C1 segment of cervical spinal cord (tissue), 14 donors: Measurements from ENCODE around the gene PLGRKT.
A peak's percentile ranks its signal among the peaks of the same experiment; 100 is the strongest.
"Not testable (repeated sequence)": the region's sequence is repeated elsewhere in the genome, so short reads cannot be mapped to it uniquely, and the experiment has no call there.

ENCODE experiments used
- DNase-seq, 14 donors: peaks; one replicate each; lab custom pipeline; 2025; lab: John Stamatoyannopoulos, UW

PLGRKT gene, protein sequence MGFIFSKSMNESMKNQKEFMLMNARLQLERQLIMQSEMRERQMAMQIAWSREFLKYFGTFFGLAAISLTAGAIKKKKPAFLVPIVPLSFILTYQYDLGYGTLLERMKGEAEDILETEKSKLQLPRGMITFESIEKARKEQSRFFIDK

DNA sequence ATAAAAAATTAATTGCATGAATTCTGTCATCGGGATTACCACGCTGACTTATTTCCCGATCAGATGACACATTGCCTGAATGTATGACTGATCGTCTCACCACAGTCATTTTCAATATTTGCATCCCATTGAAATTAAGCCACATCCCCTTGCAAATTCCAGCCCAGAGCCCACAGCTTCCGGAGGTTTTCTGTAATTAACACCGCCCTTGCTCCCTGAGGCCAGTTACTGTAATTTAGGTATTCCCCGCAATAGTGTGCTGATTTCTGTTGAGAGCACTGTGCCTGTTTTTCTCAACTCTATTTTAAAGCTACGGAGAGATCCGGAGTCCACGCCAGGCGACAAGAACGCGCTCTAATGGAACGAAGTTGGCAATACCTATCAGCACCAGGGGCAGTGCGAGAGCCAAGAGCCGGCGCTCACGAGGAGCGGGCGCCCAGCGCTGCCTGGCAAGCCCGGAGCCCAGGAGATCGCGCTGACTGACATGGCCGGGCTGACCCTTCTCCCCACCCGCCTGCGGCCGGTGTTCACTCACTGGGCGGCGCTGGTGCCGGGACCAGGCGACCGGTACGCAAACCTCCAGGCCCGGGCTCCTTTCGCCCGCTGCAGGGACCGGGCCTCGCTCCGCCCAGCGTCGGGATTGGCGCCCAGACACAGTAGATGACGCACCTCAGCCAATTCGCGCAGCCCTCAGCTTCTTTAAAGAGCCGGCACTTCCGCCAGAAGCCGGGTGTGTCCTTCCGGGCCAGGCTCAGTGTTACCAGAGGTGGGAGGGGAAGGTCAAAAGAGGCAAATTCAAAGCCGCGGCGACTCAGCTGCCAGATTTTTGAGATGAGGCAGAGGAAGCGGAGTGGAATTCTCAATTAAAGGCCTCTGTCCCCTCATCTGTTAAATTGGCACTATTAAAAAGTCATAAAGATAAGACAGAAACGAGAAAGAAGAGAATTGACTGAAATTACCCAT lies at the start of gene PLGRKT:
TSS of gene PLGRKT (minus strand) at position 672 of the 963 bp plus-strand sequence. CDS start 5,948 bp downstream, outside the sequence.
- DNase-seq = peak; percentile 73 to 97 (median 93)

DNA sequence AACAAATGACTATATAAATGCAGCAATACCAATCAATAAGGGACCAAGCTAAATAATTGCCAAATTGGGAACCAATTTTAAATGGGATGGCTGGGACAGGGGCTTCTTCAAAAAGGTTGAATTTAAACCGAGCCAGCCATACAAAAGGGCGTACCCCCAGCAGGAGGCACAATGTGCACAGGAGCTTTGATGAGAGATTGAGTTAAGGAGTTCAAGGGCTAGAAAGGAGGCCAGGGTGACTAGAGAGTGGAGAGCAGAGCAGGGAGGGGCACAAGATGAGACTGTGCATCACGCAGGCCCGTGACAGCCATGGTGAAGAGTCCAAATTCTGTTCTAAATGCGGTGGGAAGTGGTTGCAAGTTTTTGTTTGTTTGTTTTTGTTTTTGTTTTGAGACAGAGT lies 49.3 kb upstream of the PLGRKT start:
- no peak for DNase-seq

- no peak for DNase-seq
These were observed 47.8 kb upstream of the PLGRKT start for GRCh38 chr9:5485378-5486085.

GRCh38 chr9:5483306-5483705 lies 45.6 kb upstream of the PLGRKT start:
- DNase-seq = no peak

GRCh38 chr9:5482194-5482593 lies 44.5 kb upstream of the PLGRKT start:
- DNase-seq = no peak

- no peak for DNase-seq
These were observed 43.8 kb upstream of the PLGRKT start for GRCh38 chr9:5481322-5482040.

- no peak for DNase-seq
These were observed 43.2 kb upstream of the PLGRKT start for GRCh38 chr9:5480919-5481318.

- no peak for DNase-seq
These were observed 42.4 kb upstream of the PLGRKT start for GRCh38 chr9:5479994-5480694.

GRCh38 chr9:5478206-5478605 lies 40.5 kb upstream of the PLGRKT start:
- DNase-seq = no peak

DNA sequence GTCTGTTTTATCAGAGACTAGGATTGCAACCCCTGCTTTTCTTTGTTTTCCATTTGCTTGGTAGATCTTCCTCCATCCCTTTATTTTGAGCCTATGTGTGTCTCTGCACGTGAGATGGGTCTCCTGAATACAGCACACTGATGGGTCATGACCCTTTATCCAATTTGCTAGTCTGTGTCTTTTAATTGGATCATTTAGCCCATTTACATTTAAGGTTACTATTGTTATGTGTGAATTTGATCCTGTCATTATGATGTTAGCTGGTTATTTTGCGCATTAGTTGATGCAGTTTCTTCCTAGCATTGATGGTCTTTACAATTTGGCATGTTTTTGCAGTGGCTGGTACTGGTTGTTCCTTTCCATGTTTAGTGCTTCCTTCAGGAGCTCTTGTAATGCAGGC lies 37.9 kb upstream of the PLGRKT start:
- DNase-seq = not testable (repeated sequence)

GRCh38 chr9:5470816-5471215 lies 33.1 kb upstream of the PLGRKT start:
- DNase-seq = no peak

- DNase-seq = no peak
These were observed 32.4 kb upstream of the PLGRKT start for GRCh38 chr9:5470122-5470521.

DNA sequence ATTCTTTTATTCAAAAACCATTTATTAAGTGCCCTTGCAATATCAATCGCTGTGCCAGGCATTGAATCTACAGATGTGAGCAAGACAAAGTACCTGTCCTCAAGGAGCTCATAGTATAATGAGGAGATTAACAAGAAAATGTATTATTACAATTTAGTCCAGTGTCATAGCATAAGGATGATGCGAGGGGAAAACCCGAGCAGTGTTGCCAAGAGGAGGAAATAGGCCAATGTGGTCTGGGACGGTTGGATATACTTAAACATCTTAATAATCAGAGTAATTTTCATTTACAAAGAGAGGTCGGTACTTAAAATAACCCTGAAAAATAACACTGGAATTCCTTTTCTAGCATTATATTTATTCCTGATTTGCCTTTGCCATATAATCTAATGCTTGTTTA lies 31.1 kb upstream of the PLGRKT start:
- DNase-seq = no peak

DNA sequence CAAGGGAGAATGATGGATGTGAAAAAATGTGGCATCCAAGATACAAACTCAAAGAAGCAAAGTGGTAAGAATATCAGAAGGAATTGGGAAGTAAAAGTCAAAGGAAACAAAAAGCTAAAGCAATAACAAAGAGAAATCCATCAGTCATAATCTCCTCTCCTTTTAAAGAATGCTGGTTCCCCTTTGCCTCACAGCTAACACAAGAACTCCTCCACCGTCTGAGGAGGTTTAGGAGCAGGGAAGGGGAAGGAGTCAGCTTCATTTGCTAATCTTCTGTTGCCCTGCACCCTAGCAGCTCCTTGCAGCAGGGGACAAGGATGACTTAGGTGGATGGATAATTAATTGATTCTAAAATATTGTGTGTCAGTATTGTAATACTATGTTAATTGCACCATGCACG lies 29.0 kb upstream of the PLGRKT start:
- no peak for DNase-seq

DNA sequence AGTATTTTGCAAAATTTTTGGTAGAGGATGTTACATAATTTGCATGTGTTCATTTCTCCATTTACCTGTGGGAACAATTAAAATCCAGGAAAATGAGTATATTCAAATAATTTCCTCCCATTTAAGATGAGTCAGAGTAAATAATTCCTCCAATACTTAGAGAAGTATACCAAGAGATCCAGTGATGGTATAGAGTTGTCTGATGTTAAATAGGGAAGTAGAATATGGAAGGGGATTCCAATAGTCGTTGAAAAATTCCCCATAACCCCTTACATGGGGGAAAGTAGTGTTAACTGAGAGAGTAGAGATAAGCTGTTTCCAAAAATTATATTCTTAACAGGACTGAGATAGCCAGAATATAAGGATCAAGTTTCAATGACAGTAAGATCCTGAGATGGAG lies 28.3 kb upstream of the PLGRKT start:
- no peak for DNase-seq

GRCh38 chr9:5464831-5465330 lies 27.2 kb upstream of the PLGRKT start:
- not testable (repeated sequence) for DNase-seq

DNA sequence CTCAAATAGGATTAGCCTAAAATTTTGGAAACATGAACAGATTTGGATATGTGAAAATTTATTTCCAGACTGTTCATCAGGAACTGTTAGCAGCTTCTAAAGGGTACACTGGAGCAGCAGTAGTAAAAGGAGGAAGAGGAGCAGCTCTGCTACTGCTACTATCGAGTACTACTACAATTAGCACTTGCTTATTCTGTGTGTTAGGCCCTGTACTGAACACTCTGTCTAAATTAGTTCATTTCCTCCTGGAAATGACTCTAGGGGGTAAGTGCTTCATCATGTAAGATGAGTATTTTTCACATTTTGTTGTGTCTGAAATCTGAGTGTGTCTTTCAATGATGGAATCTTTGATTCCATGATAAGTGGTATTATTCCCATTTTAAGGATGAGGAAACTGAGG lies 22.4 kb upstream of the PLGRKT start:
- DNase-seq = no peak

- DNase-seq = no peak
These were observed 21.6 kb upstream of the PLGRKT start for GRCh38 chr9:5459289-5459829.

- DNase-seq = no peak
These were observed 17.5 kb upstream of the PLGRKT start for GRCh38 chr9:5455181-5455580.

DNA sequence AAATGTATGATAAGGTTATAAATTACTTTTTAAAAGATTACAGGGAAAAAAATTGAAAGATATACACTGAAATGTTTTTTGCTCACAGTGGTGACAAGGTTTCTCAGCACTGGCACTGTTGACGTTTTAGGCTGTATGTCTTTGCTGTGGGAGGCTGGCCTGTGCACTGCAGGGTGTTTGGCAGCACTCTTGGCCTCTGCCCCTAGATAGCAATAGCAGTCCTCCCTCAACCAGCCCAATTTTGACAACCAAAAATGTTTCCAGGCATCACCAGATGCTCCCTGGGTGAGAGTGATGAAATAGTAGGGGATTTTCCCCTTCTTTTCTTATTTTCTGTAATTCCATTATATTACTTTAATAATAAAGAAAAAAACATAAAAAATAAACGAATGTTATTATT lies 15.9 kb upstream of the PLGRKT start:
- DNase-seq = peak in 1 of 14 donors; percentile 58

DNA sequence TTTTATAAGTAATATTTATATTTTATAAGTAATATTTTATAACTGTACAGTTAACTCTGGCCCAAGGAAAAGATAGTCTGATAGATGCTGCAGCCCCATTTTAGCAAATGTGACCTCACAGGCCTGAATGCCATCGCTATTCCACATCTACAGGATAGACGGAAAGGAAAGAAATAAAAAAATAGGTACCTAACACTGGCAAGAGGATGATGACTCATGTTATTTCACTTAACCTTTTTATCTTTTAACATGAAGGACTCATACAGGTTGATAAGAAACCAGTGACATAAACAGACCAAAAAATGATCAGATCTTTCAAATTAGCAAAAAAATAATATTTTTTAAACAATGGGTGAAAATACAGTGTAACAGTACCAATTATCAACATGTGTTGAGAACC lies 15.3 kb upstream of the PLGRKT start:
- DNase-seq = peak in 1 of 14 donors; percentile 8
